GM12801 (cell line): Measurements from ENCODE around the gene PRDM8.

Source experiments
- TF ChIP-seq, protein P1 (sequence below): IDR thresholded peaks from one replicate; pipeline ENCODE4 v1.5.1; 2011; ENCODE audit warnings: control low read depth; ENCODE audit not compliant: insufficient read length; ENCODE audit errors: extremely low read depth

PRDM8 gene

DNA sequence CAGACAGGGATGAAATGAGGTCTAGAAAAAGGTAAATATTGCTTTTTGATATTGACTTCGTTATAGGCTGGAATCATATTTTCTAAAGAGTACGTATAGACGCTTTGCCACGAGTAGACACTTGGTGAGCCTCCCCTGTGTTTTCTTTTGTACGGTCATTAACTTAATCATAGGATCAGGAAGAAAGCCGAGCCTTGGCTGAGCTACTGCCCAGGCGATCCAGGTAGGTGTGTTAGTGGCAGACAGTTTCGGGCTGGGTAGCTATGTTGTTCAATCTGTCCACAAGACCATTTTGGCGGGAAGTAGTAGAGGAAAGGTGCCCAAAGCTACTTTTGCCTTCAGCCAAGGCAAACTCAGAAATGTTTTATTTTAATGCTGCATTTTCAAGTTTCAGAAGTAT lies 8.8 kb downstream of the PRDM8 start:
- TF ChIP-seq, protein P1, sequence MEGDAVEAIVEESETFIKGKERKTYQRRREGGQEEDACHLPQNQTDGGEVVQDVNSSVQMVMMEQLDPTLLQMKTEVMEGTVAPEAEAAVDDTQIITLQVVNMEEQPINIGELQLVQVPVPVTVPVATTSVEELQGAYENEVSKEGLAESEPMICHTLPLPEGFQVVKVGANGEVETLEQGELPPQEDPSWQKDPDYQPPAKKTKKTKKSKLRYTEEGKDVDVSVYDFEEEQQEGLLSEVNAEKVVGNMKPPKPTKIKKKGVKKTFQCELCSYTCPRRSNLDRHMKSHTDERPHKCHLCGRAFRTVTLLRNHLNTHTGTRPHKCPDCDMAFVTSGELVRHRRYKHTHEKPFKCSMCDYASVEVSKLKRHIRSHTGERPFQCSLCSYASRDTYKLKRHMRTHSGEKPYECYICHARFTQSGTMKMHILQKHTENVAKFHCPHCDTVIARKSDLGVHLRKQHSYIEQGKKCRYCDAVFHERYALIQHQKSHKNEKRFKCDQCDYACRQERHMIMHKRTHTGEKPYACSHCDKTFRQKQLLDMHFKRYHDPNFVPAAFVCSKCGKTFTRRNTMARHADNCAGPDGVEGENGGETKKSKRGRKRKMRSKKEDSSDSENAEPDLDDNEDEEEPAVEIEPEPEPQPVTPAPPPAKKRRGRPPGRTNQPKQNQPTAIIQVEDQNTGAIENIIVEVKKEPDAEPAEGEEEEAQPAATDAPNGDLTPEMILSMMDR = no peak

DNA sequence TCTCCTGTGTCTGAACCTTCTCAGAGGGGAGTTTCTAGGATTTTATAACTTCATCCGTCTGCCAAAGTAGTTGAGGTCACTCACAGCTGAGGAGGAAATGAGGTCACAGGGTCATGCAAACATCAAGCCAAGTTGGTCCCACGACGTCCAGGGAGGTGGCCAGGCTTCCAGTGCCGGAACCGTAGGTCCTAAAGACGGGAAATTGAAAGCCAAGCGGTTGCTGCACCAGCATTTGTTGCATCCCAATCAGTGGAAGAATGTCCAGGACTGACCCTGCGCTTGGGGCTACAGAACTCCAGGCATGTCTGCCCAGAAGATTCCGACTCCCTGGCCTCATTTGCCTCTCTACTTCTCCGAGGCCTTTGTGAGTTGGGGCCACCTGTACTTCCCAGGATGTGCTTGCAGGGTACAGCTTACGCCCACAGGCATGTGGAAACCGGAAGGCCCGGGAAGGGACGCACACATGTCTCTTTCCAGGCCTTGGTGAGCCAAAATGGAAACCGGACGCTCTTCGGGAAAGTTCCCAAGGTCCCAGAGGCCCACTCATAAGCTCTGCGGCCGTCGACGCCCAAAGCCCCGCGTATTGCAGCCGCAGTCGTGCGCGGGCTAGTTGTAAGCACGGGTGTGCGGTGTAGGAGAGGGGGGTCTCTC lies 9.3 kb downstream of the PRDM8 start:
- TF ChIP-seq, protein P1 = no peak

DNA sequence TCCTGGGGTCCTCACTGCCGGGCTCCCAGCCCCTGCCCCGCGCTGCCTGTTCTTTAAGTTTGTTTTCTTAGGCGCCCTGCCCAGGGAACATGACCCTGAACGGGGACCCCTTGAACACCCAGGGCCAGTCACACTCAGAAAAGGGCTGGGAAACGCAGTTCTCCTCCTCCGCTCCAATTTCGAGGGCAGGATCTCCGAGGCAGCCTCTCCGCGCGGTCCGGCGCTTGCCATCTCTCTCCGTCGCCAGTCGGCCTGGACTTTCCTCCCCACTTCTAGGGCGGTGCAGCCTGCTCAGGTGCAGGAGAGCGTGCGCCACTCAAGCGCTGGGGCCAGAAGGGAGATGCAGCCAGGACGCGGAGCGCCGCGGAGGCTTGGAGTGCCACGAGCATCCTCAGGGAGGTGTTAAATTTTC lies 9.9 kb downstream of the PRDM8 start:
- TF ChIP-seq, protein P1 = no peak

DNA sequence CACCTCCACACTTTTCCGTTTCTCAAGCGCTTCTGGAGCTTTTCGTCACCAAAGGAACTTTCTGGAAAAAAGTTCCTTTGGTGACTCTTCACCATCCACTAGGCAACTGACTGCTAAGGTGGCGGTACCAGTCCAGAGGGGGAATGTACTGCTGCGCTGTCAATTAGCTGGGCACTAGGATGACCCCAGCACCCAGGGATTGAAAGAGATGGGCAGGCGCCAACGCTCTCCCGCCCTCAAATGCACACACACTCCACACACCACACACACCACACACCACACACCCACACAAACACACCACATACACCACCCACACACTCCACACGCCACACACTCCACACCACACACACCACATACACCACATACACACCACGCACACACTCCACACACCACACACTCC lies 10.4 kb downstream of the PRDM8 start:
- TF ChIP-seq, protein P1 = no peak

DNA sequence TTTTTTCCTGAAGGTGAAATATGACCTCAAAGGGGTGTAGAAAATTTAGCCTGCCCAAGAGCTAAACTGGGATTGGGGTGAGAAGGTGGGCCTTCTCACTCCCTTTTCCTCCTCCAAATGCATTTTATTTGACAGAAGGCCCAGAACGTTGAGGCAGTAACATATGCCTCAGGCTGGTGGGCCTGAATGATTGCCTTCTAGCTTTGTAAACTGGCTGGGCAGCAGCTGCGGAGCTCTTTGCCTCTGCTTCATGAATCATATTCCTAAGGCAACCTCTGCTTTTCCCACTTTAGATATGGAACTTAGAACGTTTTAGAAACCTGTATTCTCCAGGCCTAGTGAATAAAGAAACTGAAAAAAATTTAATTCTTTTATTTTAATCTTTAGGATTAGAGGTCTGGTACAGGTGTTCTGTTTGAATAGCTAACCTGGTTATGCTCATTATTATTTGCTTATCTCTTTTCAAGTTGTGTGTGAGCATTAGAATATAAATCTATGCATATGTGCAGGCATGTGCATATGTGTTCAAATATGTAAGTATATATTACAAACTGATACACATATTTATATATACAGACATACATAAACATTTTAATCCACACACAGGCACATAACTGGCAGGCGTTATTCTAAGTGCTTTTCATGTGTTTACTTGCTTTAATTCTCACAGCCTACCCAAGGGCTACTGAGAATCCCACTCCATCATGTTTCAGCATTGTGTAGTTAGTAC lies 11.5 kb downstream of the PRDM8 start:
- TF ChIP-seq, protein P1 = no peak

DNA sequence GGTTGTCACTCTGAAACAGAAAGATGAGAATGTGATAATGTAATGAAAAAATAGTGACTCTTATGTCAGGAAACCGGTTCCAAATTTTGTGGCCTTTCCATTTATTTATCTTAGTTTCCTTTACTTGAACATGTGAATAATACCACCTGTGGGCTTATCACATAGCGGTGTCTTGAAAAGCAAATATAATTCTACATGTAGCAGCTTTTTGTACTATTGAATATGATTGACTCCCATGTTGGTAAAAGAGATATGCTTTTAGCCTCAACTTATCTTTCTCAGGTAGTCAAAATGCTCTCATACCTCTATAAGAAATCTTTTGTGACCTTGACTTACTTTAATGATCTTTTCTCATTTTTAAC lies 12.0 kb downstream of the PRDM8 start:
- TF ChIP-seq, protein P1 = no peak

DNA sequence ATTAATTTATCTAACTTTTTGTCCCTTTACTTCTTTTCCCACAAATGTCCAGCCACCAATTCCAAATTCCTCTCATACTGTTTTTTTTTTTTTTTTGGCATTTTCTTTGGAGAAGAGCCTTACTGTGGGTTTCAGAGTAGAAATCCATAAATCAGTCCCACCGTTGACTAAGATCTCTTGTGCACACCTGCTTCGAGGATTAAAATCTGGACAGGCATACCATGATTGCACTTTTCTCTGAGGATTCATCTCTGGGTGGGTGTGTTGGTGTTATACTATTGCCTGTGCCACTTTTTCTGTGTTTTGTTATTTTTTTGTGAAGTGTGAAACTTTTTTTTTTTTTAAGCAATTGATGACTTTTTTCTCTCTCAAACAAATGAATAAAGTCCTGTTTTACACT lies 13.2 kb downstream of the PRDM8 start:
- TF ChIP-seq, protein P1 = no peak
